ENCODE data around the gene CCDC138. TPM values are rescaled to one million over a fixed set of nuclear protein-coding genes. Genes with fewer than 3 reads are reported as not detected.

Gene CCDC138
- total and polyA plus RNA-seq, 7 experiments from 2014 or later, result 2.7 to 10.5 (median 7.3) TPM

GRCh38 chr2:108917526-108917925 lies 131.0 kb downstream of the CCDC138 start:
- Mint-ChIP-seq H3K4me1 (peaks cover 0 to 22% (median 13%) of the 10 kb centered on the region in 7 donors), H3K36me3 (peaks cover 0 to 42% (median 3%) of the 10 kb centered on the region in 5 donors), H3K27ac (peak overlapping the region in 2 of 9 donors; percentile 51 to 81), H3K27me3 (peaks cover 0 to 3% (median 0%) of the 10 kb centered on the region in 5 donors), H3K9me3 (no peaks in the 10 kb centered on the region), H3K4me3 (peak overlapping the region in 1 of 10 donors; percentile 23)
- intact Hi-C loops (cut with micrococcal nuclease), result no loop called here
- DNase-seq (no peak), ATAC-seq (no peak)
- ChIA-PET POLR2A (no interaction called here), CTCF (interaction anchor here (0.5 kb wide), 1 partner anchor 51 kb away, joined by 3 read pairs; no protein-coding TSS in a partner anchor)
- Histone ChIP-seq H3K9me3 (ENCODE audit: control insufficient read depth in 2 of 3, low read length in 3 of 3) (no peaks in the 10 kb centered on the region), H3K4me1 (ENCODE audit: control insufficient read depth in 2 of 2, insufficient read depth in 2 of 2, low read length in 2 of 2) (no peaks in the 10 kb centered on the region), H3K4me3 (ENCODE audit: low read length) (no peak overlapping the region), H3K27ac (ENCODE audit: low read depth, low read length) (no peak overlapping the region), H3K27me3 (ENCODE audit: control insufficient read depth in 2 of 2, insufficient read depth in 2 of 2, low read length in 2 of 2) (no peaks in the 10 kb centered on the region), H3K36me3 (ENCODE audit: control insufficient read depth in 2 of 3, insufficient read depth in 3 of 3, low read length in 3 of 3) (peaks cover 0 to 54% (median 0%) of the 10 kb centered on the region in 3 experiments)

- intact Hi-C loops (cut with micrococcal nuclease), result no loop called here
- H3K9me3 ChIP-seq (ENCODE audit: control insufficient read depth in 2 of 3, low read length in 3 of 3), result no peaks in the 10 kb centered on the region
- CTCF ChIA-PET, result no interaction called here
- ATAC-seq (no peak), DNase-seq (no peak)
- Mint-ChIP-seq H3K9me3 (no peaks in the 10 kb centered on the region), H3K4me3 (no peak overlapping the region), H3K27ac (peak overlapping the region in 1 of 9 donors; percentile 14), H3K36me3 (peaks cover 0 to 44% (median 9%) of the 10 kb centered on the region in 5 donors), H3K4me1 (peaks cover 0 to 22% (median 13%) of the 10 kb centered on the region in 7 donors), H3K27me3 (peaks cover 0 to 3% (median 0%) of the 10 kb centered on the region in 5 donors)
- POLR2A ChIA-PET, result interaction anchor here (0.6 kb wide), 1 partner anchor 36 kb away, joined by 5 read pairs; no protein-coding TSS in a partner anchor
- peaks cover 0 to 59% (median 0%) of the 10 kb centered on the region in 3 experiments for H3K36me3 ChIP-seq (ENCODE audit: control insufficient read depth in 2 of 3, insufficient read depth in 3 of 3, low read length in 3 of 3)
- H3K27me3 ChIP-seq (ENCODE audit: control insufficient read depth in 2 of 2, insufficient read depth in 2 of 2, low read length in 2 of 2), result no peaks in the 10 kb centered on the region
- H3K27ac ChIP-seq (ENCODE audit: low read depth, low read length), result no peak overlapping the region
- no peaks in the 10 kb centered on the region for H3K4me1 ChIP-seq (ENCODE audit: control insufficient read depth in 2 of 2, insufficient read depth in 2 of 2, low read length in 2 of 2)
- no peak overlapping the region for H3K4me3 ChIP-seq (ENCODE audit: low read length)
Measured at GRCh38 chr2:108918156-108918874, 131.7 kb downstream of the CCDC138 start.

- Histone ChIP-seq H3K27me3 (ENCODE audit: control insufficient read depth in 2 of 2, insufficient read depth in 2 of 2, low read length in 2 of 2) (no peaks in the 10 kb centered on the region), H3K4me3 (ENCODE audit: low read length) (no peak overlapping the region), H3K27ac (ENCODE audit: low read depth, low read length) (no peak overlapping the region), H3K4me1 (ENCODE audit: control insufficient read depth in 2 of 2, insufficient read depth in 2 of 2, low read length in 2 of 2) (no peaks in the 10 kb centered on the region), H3K36me3 (ENCODE audit: control insufficient read depth in 2 of 3, insufficient read depth in 3 of 3, low read length in 3 of 3) (peaks cover 0 to 65% (median 0%) of the 10 kb centered on the region in 3 experiments), H3K9me3 (ENCODE audit: control insufficient read depth in 2 of 3, low read length in 3 of 3) (no peaks in the 10 kb centered on the region)
- Mint-ChIP-seq H3K4me3 (no peak overlapping the region), H3K9me3 (no peaks in the 10 kb centered on the region), H3K27ac (no peak overlapping the region), H3K36me3 (peaks cover 0 to 43% (median 11%) of the 10 kb centered on the region in 5 donors), H3K27me3 (peaks cover 0 to 3% (median 0%) of the 10 kb centered on the region in 5 donors), H3K4me1 (peaks cover 0 to 22% (median 13%) of the 10 kb centered on the region in 7 donors)
- ATAC-seq (no peak), DNase-seq (no peak)
- intact Hi-C loops (cut with micrococcal nuclease), result no loop called here
- ChIA-PET POLR2A (interaction anchor here (0.6 kb wide), 1 partner anchor 37 kb away, joined by 5 read pairs; no protein-coding TSS in a partner anchor), CTCF (no interaction called here)
Measured at GRCh38 chr2:108918941-108919341, 132.4 kb downstream of the CCDC138 start.

GRCh38 chr2:108919571-108920373 lies 133.2 kb downstream of the CCDC138 start:
- Mint-ChIP-seq H3K36me3 (peaks cover 0 to 43% (median 8%) of the 10 kb centered on the region in 5 donors), H3K4me1 (peaks cover 0 to 22% (median 13%) of the 10 kb centered on the region in 7 donors), H3K27ac (peak overlapping the region in 2 of 9 donors; percentile 41 to 59), H3K9me3 (no peaks in the 10 kb centered on the region), H3K27me3 (peaks cover 0 to 3% (median 0%) of the 10 kb centered on the region in 5 donors), H3K4me3 (no peak overlapping the region)
- H3K27me3 ChIP-seq (ENCODE audit: control insufficient read depth in 2 of 2, insufficient read depth in 2 of 2, low read length in 2 of 2), result no peaks in the 10 kb centered on the region
- ChIA-PET POLR2A (no interaction called here), CTCF (interaction anchor here (0.6 kb wide), 1 partner anchor 314 kb away, joined by 3 read pairs; no protein-coding TSS in a partner anchor)
- no peak overlapping the region for H3K27ac ChIP-seq (ENCODE audit: low read depth, low read length)
- no peaks in the 10 kb centered on the region for H3K4me1 ChIP-seq (ENCODE audit: control insufficient read depth in 2 of 2, insufficient read depth in 2 of 2, low read length in 2 of 2)
- H3K36me3 ChIP-seq (ENCODE audit: control insufficient read depth in 2 of 3, insufficient read depth in 3 of 3, low read length in 3 of 3), result peaks cover 0 to 70% (median 0%) of the 10 kb centered on the region in 3 experiments
- no peak for DNase-seq
- no peaks in the 10 kb centered on the region for H3K9me3 ChIP-seq (ENCODE audit: control insufficient read depth in 2 of 3, low read length in 3 of 3)
- ATAC-seq, result no peak
- intact Hi-C loops (cut with micrococcal nuclease), result loop anchor here in 1 of 2 donors (10.0 kb wide), 1 partner anchor 225 kb away; no protein-coding TSS in a partner anchor
- H3K4me3 ChIP-seq (ENCODE audit: low read length), result no peak overlapping the region

- ATAC-seq, result no peak
- Mint-ChIP-seq H3K4me1 (peaks cover 0 to 22% (median 13%) of the 10 kb centered on the region in 7 donors), H3K4me3 (no peak overlapping the region), H3K27me3 (peaks cover 0 to 3% (median 0%) of the 10 kb centered on the region in 5 donors), H3K9me3 (no peaks in the 10 kb centered on the region), H3K36me3 (peaks cover 0 to 44% (median 8%) of the 10 kb centered on the region in 5 donors), H3K27ac (no peak overlapping the region)
- Histone ChIP-seq H3K27me3 (ENCODE audit: control insufficient read depth in 2 of 2, insufficient read depth in 2 of 2, low read length in 2 of 2) (no peaks in the 10 kb centered on the region), H3K27ac (ENCODE audit: low read depth, low read length) (no peak overlapping the region), H3K4me1 (ENCODE audit: control insufficient read depth in 2 of 2, insufficient read depth in 2 of 2, low read length in 2 of 2) (no peaks in the 10 kb centered on the region), H3K36me3 (ENCODE audit: control insufficient read depth in 2 of 3, insufficient read depth in 3 of 3, low read length in 3 of 3) (peaks cover 0 to 80% (median 0%) of the 10 kb centered on the region in 3 experiments), H3K9me3 (ENCODE audit: control insufficient read depth in 2 of 3, low read length in 3 of 3) (no peaks in the 10 kb centered on the region), H3K4me3 (ENCODE audit: low read length) (no peak overlapping the region)
- intact Hi-C loops (cut with micrococcal nuclease), result loop anchor here in 1 of 2 donors (10.0 kb wide), 1 partner anchor 224 kb away; no protein-coding TSS in a partner anchor
- no peak for DNase-seq
- POLR2A ChIA-PET, result no interaction called here
- CTCF ChIA-PET, result no interaction called here
Measured at GRCh38 chr2:108920686-108921085, 134.1 kb downstream of the CCDC138 start.
